HepG2 (cell line): Measurements from ENCODE around the gene PCDHA6. TPM values are rescaled to one million over a fixed set of nuclear protein-coding genes. Genes with fewer than 3 reads are reported as not detected.

ENCODE experiments used
- DRAP1 ChIP-seq: IDR thresholded peaks from 2 replicates; pipeline ENCODE4 v1.6.1; 2016; ENCODE audit warnings: missing genetic modification reagents, missing compliant biosample characterization
- GABPA ChIP-seq, 2 experiments: IDR thresholded peaks; 2 replicates each; pipeline ENCODE4 v1.6.1; 2011 to 2016; ENCODE audit warnings: low read depth in 2 of 2, low read length in 1 of 2, missing biosample characterization in 1 of 2, missing genetic modification characterization in 1 of 2
- GTF2F1 ChIP-seq: fragments of 150-350 bp; IDR thresholded peaks from 2 replicates; pipeline ENCODE4 v1.6.1; 2014; ENCODE audit warnings: low read length
- HCFC1 ChIP-seq: fragments of 150-350 bp; IDR thresholded peaks from 2 replicates; pipeline ENCODE4 v1.6.1; 2014; ENCODE audit warnings: low read depth, low read length
- HNF4A ChIP-seq: sonication (generic); formaldehyde crosslinking; IDR thresholded peaks from 2 replicates; pipeline ENCODE4 v1.4.0; 2020; ENCODE audit warnings: missing genetic modification reagents
- HOXA9 ChIP-seq: sonication (generic); formaldehyde crosslinking; IDR thresholded peaks from 2 replicates; pipeline ENCODE4 v1.8.1; 2022; ENCODE audit warnings: missing genetic modification reagents, mild to moderate bottlenecking, moderate library complexity, borderline replicate concordance
- KLF12 ChIP-seq: sonication (generic); formaldehyde crosslinking; IDR thresholded peaks from 2 replicates; pipeline ENCODE4 v1.4.0; 2020; ENCODE audit warnings: missing genetic modification reagents, borderline replicate concordance
- MLLT10 ChIP-seq: sonication (generic); formaldehyde crosslinking; IDR thresholded peaks from 2 replicates; pipeline ENCODE4 v1.4.0; 2020; ENCODE audit warnings: missing genetic modification reagents
- NCOA1 ChIP-seq: sonication (generic); formaldehyde crosslinking; IDR thresholded peaks from 2 replicates; pipeline ENCODE4 v1.9.0; 2021; ENCODE audit warnings: missing genetic modification reagents
- PHF20 ChIP-seq: sonication (generic); formaldehyde crosslinking; IDR thresholded peaks from 2 replicates; pipeline ENCODE4 v1.5.0; 2020; ENCODE audit warnings: mild to moderate bottlenecking, missing genetic modification reagents
- SIX1 ChIP-seq: sonication (generic); formaldehyde crosslinking; IDR thresholded peaks from 2 replicates; pipeline ENCODE4 v1.4.0; 2020; ENCODE audit warnings: missing genetic modification reagents, borderline replicate concordance
- SNAPC2 ChIP-seq: sonication (generic); formaldehyde crosslinking; IDR thresholded peaks from 2 replicates; pipeline ENCODE4 v1.8.1; 2022; ENCODE audit warnings: mild to moderate bottlenecking, missing genetic modification reagents
- THAP8 ChIP-seq: sonication (generic); formaldehyde crosslinking; IDR thresholded peaks from 2 replicates; pipeline ENCODE4 v1.5.1; 2020; ENCODE audit warnings: missing genetic modification reagents, mild to moderate bottlenecking, borderline replicate concordance
- ZNF737 ChIP-seq: sonication (generic); formaldehyde crosslinking; IDR thresholded peaks from 2 replicates; pipeline ENCODE4 v1.5.0; 2020; ENCODE audit warnings: missing genetic modification reagents, mild to moderate bottlenecking, borderline replicate concordance
- ZNF879 ChIP-seq: sonication (generic); formaldehyde crosslinking; IDR thresholded peaks from 2 replicates; pipeline ENCODE4 v1.8.1; 2023; ENCODE audit warnings: missing genetic modification reagents
- polyA plus RNA-seq, 8 experiments: library from polyadenylated mRNA; depleted of rRNA in 3 of 8; stranded (reverse) in 7 of 8; unstranded in 1 of 8; fragments of >200 nt; fragmentation: Illumina TruSeq in 4 of 8; extraction: Trizol in 4 of 8; gene quantifications; 2 replicates each; pipeline versions ENCODE4 v1.2.1 to v1.2.3, GENCODE V29; 2011 to 2016; ENCODE audit warnings: low read depth in 4 of 8, missing spikeins in 1 of 8, mixed read lengths in 1 of 8; ENCODE audit not compliant: insufficient read depth in 1 of 8
- total RNA-seq, 5 experiments: library from RNA; depleted of rRNA; stranded (reverse); fragments of >200 nt; fragmentation: Illumina TruSeq; extraction: Trizol; gene quantifications; 2 replicates each; pipeline ENCODE4 v1.2.3, GENCODE V29; 2016; ENCODE audit warnings: low read depth in 1 of 5
- TF ChIP-seq, protein P1 (sequence below), 2 experiments: sonication (generic) in 1 of 2; formaldehyde crosslinking in 1 of 2; IDR thresholded peaks; 2 replicates each; pipeline versions ENCODE4 v1.4.0 to v1.6.1; 2018 to 2020; ENCODE audit warnings: missing genetic modification reagents in 2 of 2, borderline replicate concordance in 1 of 2, low read depth in 1 of 2, mild to moderate bottlenecking in 1 of 2, missing biosample characterization in 1 of 2
- TF ChIP-seq, protein P2 (sequence below): sonication (generic); formaldehyde crosslinking; IDR thresholded peaks from 2 replicates; pipeline ENCODE4 v1.4.0; 2020; ENCODE audit warnings: missing genetic modification reagents, mild to moderate bottlenecking, borderline replicate concordance
- TF ChIP-seq, protein P3 (sequence below): sonication (generic); formaldehyde crosslinking; IDR thresholded peaks from 2 replicates; pipeline ENCODE4 v1.8.1; 2023; ENCODE audit warnings: mild to moderate bottlenecking, missing genetic modification reagents, borderline replicate concordance

PCDHA6 gene
- total and polyA plus RNA-seq, 2 of the 13 experiments (the other 11 are each of a cell fraction or from before 2014, with no cell fraction given), result not detected

- TF ChIP-seq HNF4A (CRISPR knock-in tag) (peak; percentile 29; the same call in 1 of the 2 replicates), NCOA1 (CRISPR knock-in tag) (no peak), HCFC1 (no peak), ZNF737 (CRISPR knock-in tag) (no peak), THAP8 (CRISPR knock-in tag) (no peak), SIX1 (no peak), ZNF879 (no peak), MLLT10 (CRISPR knock-in tag) (no peak), HOXA9 (no peak), GABPA (IDR thresholded peaks at IDR 0.05; ENCODE audit: low read depth, low read length) (no peak), GABPA (CRISPR knock-in tag; IDR thresholded peaks at IDR 0.05; ENCODE audit: low read depth) (peak; percentile 42; the same call in 1 of the 2 replicates), PHF20 (no peak), KLF12 (no peak), SNAPC2 (no peak), GTF2F1 (no peak), DRAP1 (CRISPR knock-in tag) (no peak)
- TF ChIP-seq, protein P1, sequence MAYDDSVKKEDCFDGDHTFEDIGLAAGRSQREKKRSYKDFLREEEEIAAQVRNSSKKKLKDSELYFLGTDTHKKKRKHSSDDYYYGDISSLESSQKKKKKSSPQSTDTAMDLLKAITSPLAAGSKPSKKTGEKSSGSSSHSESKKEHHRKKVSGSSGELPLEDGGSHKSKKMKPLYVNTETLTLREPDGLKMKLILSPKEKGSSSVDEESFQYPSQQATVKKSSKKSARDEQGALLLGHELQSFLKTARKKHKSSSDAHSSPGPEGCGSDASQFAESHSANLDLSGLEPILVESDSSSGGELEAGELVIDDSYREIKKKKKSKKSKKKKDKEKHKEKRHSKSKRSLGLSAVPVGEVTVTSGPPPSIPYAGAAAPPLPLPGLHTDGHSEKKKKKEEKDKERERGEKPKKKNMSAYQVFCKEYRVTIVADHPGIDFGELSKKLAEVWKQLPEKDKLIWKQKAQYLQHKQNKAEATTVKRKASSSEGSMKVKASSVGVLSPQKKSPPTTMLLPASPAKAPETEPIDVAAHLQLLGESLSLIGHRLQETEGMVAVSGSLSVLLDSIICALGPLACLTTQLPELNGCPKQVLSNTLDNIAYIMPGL (CRISPR knock-in tag; IDR thresholded peaks at IDR 0.05; ENCODE audit: borderline replicate concordance in 1 of 2, low read depth in 1 of 2), result 0 out of 4 replicates have a peak, but pooled peaks of 1 of the 2 experiments have one; percentile 38
- TF ChIP-seq, protein P2, sequence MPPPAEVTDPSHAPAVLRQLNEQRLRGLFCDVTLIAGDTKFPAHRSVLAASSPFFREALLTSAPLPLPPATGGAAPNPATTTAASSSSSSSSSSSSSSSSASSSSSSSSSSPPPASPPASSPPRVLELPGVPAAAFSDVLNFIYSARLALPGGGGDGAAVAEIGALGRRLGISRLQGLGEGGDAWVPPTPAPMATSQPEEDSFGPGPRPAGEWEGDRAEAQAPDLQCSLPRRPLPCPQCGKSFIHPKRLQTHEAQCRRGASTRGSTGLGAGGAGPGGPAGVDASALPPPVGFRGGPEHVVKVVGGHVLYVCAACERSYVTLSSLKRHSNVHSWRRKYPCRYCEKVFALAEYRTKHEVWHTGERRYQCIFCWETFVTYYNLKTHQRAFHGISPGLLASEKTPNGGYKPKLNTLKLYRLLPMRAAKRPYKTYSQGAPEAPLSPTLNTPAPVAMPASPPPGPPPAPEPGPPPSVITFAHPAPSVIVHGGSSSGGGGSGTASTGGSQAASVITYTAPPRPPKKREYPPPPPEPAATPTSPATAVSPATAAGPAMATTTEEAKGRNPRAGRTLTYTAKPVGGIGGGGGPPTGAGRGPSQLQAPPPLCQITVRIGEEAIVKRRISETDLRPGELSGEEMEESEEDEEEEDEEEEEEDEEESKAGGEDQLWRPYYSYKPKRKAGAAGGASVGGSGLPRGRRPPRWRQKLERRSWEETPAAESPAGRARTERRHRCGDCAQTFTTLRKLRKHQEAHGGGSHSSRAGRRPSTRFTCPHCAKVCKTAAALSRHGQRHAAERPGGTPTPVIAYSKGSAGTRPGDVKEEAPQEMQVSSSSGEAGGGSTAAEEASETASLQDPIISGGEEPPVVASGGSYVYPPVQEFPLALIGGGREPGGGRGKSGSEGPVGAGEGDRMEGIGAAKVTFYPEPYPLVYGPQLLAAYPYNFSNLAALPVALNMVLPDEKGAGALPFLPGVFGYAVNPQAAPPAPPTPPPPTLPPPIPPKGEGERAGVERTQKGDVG (CRISPR knock-in tag), result no peak
- TF ChIP-seq, protein P3, sequence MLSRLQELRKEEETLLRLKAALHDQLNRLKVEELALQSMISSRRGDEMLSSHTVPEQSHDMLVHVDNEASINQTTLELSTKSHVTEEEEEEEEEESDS (CRISPR knock-in tag), result no peak
Measured at GRCh38 chr5:140840978-140841962, 13.5 kb downstream of the PCDHA6 start, which contains the start of gene PCDHA8 (continued).
